Liver (tissue), 9 donors: ENCODE measurements around the gene TPRA1. TPM values are rescaled to one million over a fixed set of nuclear protein-coding genes. Genes with fewer than 3 reads are reported as not detected.

Experiments
- DNase-seq: peaks from one replicate; pipeline ENCODE4 v3.0.0-alpha.2; 2017; ENCODE audit warnings: low spot score
- H3K27ac ChIP-seq, 2 donors: one replicate each; pipeline ENCODE4 v1.7.0; 2013; ENCODE audit warnings: inconsistent platforms in 2 of 2, low read length in 2 of 2, control low read depth in 1 of 2, low read depth in 1 of 2, mild to moderate bottlenecking in 1 of 2
- H3K27me3 ChIP-seq, 4 donors: one replicate each; pipeline versions ENCODE4 v1.6.1 to v1.7.0; 2013; ENCODE audit warnings: low read length in 3 of 4, inconsistent platforms in 1 of 4, mild to moderate bottlenecking in 1 of 4, moderate library complexity in 1 of 4; ENCODE audit not compliant: control insufficient read depth in 4 of 4, insufficient read depth in 4 of 4
- H3K36me3 ChIP-seq, 4 donors: one replicate each; pipeline versions ENCODE4 v1.6.1 to v1.7.0; 2013; ENCODE audit warnings: low read length in 3 of 4, mild to moderate bottlenecking in 3 of 4, low read depth in 1 of 4, moderate library complexity in 1 of 4; ENCODE audit not compliant: control insufficient read depth in 4 of 4, insufficient read depth in 3 of 4
- H3K4me1 ChIP-seq, 4 donors: one replicate each; pipeline versions ENCODE4 v1.6.1 to v1.7.0; 2013; ENCODE audit warnings: low read length in 3 of 4, mild to moderate bottlenecking in 3 of 4, moderate library complexity in 1 of 4; ENCODE audit not compliant: control insufficient read depth in 4 of 4, insufficient read depth in 4 of 4
- H3K4me3 ChIP-seq, 3 donors: one replicate each; pipeline versions ENCODE4 v1.6.1 to v1.7.0; 2013; ENCODE audit warnings: low read length in 3 of 3, control low read depth in 1 of 3, low read depth in 1 of 3, mild to moderate bottlenecking in 1 of 3
- H3K9ac ChIP-seq, 2 donors: one replicate each; pipeline ENCODE4 v1.7.0; 2013; ENCODE audit warnings: low read length in 2 of 2, mild to moderate bottlenecking in 2 of 2, moderate library complexity in 2 of 2, control low read depth in 1 of 2, low read depth in 1 of 2
- H3K9me3 ChIP-seq, 4 donors: one replicate each; pipeline versions ENCODE4 v1.6.1 to v1.7.0; 2013; ENCODE audit warnings: low read length in 3 of 4; ENCODE audit not compliant: control insufficient read depth in 4 of 4
- EGR1 ChIP-seq, 2 donors: IDR thresholded peaks; 2 replicates each; pipeline ENCODE4 v1.6.1; 2016 to 2018; ENCODE audit warnings: antibody characterized with exemption in 2 of 2, low read depth in 2 of 2
- FOXA1 ChIP-seq: IDR thresholded peaks from 2 replicates; pipeline ENCODE4 v1.6.1; 2016; ENCODE audit warnings: antibody characterized with exemption
- FOXA2 ChIP-seq: IDR thresholded peaks from 2 replicates; pipeline ENCODE4 v1.6.1; 2016; ENCODE audit warnings: antibody characterized with exemption
- GABPA ChIP-seq, 2 donors: IDR thresholded peaks in 1 of 2; conservative IDR thresholded peaks in 1 of 2; 2 replicates each; pipeline ENCODE4 v1.6.1; 2016; ENCODE audit warnings: antibody characterized with exemption in 2 of 2, mild to moderate bottlenecking in 1 of 2, moderate library complexity in 1 of 2
- HNF4A ChIP-seq, 2 donors: conservative IDR thresholded peaks; 2 replicates each; pipeline ENCODE4 v1.6.1; 2016; ENCODE audit warnings: antibody characterized with exemption in 2 of 2, mild to moderate bottlenecking in 2 of 2
- HNF4G ChIP-seq: IDR thresholded peaks from 2 replicates; pipeline ENCODE4 v1.6.1; 2016; ENCODE audit warnings: antibody characterized with exemption
- JUND ChIP-seq, 2 donors: IDR thresholded peaks; 2 replicates each; pipeline ENCODE4 v1.6.1; 2016; ENCODE audit warnings: antibody characterized with exemption in 2 of 2
- NR2F2 ChIP-seq: IDR thresholded peaks from 2 replicates; pipeline ENCODE4 v1.6.1; 2016; ENCODE audit warnings: antibody characterized with exemption
- RAD21 ChIP-seq, 2 donors: IDR thresholded peaks; 2 replicates each; pipeline ENCODE4 v1.6.1; 2016; ENCODE audit warnings: antibody characterized with exemption in 2 of 2, mild to moderate bottlenecking in 2 of 2
- RXRA ChIP-seq, 2 donors: IDR thresholded peaks; 2 replicates each; pipeline ENCODE4 v1.6.1; 2017 to 2018; ENCODE audit warnings: antibody characterized with exemption in 2 of 2, mild to moderate bottlenecking in 1 of 2
- SP1 ChIP-seq: IDR thresholded peaks from 2 replicates; pipeline ENCODE4 v1.6.1; 2018; ENCODE audit warnings: antibody characterized with exemption, mild to moderate bottlenecking
- TAF1 ChIP-seq: conservative IDR thresholded peaks from 2 replicates; pipeline ENCODE4 v1.6.1; 2016; ENCODE audit warnings: antibody characterized with exemption, mild to moderate bottlenecking
- YY1 ChIP-seq: IDR thresholded peaks from 2 replicates; pipeline ENCODE4 v1.6.1; 2016; ENCODE audit warnings: antibody characterized with exemption, mild to moderate bottlenecking
- WGBS: extraction: QIAGEN DNeasy Blood & Tissue Kit; methylation state at CpG from one replicate; pipeline ENCODE4 v1.1.7; 2013; 5-methylcytosine and 5-hydroxymethylcytosine counted together
- polyA plus RNA-seq, 2 donors: library from polyadenylated mRNA; stranded (reverse) in 1 of 2; unstranded in 1 of 2; fragments of 200-250 nt in 1 of 2; fragments of >200 nt in 1 of 2; fragmentation: Nextera tagmentation in 1 of 2; extraction: Ambion mirVana in 1 of 2; gene quantifications; one replicate each; pipeline versions ENCODE4 v1.2.1 to v1.2.3, GENCODE V29; 2013 to 2015
- total RNA-seq, 2 donors: library from RNA; depleted of rRNA; stranded (reverse); fragments of >200 nt; gene quantifications; one replicate each; pipeline ENCODE4 v1.2.3, GENCODE V29; 2014
- TF ChIP-seq, protein P1 (sequence below): fragments of 150-350 bp; IDR thresholded peaks from 2 replicates; pipeline ENCODE4 v1.5.1; 2017; ENCODE audit warnings: improper control_type of control experiment, low read depth, low read length; ENCODE audit not compliant: missing input control
- TF ChIP-seq, protein P2 (sequence below): IDR thresholded peaks from 2 replicates; pipeline ENCODE4 v1.6.1; 2016; ENCODE audit warnings: antibody characterized with exemption
- TF ChIP-seq, protein P3 (sequence below): IDR thresholded peaks from 2 replicates; pipeline ENCODE4 v1.6.1; 2016; ENCODE audit warnings: antibody characterized with exemption
- TF ChIP-seq, protein P4 (sequence below): IDR thresholded peaks from 2 replicates; pipeline ENCODE4 v1.6.1; 2016; ENCODE audit warnings: antibody characterized with exemption
- TF ChIP-seq, protein P5 (sequence below): IDR thresholded peaks from 2 replicates; pipeline ENCODE4 v1.6.1; 2016; ENCODE audit warnings: antibody characterized with exemption, mild to moderate bottlenecking
- donor health status: healthy.
- donor health status: healthy.
- donor health status: healthy.
- donor health status: healthy.
- donor health status: healthy.

Gene TPRA1
- total and polyA plus RNA-seq, 4 donors: 17.3 to 27.1 (median 21.3) TPM

DNA sequence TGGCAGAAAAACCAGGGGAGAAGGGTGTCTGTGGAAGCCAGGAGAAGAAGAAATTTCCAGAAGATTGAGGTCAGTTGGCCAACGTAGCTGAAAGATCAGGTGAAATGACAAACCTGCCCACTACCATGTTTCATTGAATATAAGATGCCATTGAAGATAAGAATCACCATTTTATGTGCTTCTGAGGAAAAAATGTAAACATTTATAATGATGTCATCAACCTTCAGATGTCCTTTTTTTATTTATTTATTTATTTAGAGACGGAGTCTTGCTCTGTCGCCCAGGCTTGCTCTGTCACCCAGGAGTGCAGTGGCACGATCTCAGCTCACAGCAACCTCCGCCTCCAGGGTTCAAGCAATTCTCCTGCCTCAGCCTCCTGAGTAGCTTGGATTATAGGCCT, 33.5 kb upstream of the TPRA1 start:
- Histone ChIP-seq H3K4me1 (peaks cover 0 to 4% (median 0%) of the 10 kb centered on the region in 4 donors), H3K9me3 (no peaks in the 10 kb centered on the region), H3K36me3 (peaks cover 0 to 8% (median 4%) of the 10 kb centered on the region in 4 donors), H3K4me3 (no peak overlapping the region), H3K27me3 (no peaks in the 10 kb centered on the region), H3K9ac (no peak overlapping the region), H3K27ac (no peak overlapping the region)
- no peak for DNase-seq
- no peak for TF ChIP-seq SP1
- no peak for TF ChIP-seq GABPA (IDR thresholded peaks at IDR 0.05 in 1 of 2, conservative IDR thresholded peaks at IDR 0.05 in 1 of 2)
- TF ChIP-seq, protein P1, sequence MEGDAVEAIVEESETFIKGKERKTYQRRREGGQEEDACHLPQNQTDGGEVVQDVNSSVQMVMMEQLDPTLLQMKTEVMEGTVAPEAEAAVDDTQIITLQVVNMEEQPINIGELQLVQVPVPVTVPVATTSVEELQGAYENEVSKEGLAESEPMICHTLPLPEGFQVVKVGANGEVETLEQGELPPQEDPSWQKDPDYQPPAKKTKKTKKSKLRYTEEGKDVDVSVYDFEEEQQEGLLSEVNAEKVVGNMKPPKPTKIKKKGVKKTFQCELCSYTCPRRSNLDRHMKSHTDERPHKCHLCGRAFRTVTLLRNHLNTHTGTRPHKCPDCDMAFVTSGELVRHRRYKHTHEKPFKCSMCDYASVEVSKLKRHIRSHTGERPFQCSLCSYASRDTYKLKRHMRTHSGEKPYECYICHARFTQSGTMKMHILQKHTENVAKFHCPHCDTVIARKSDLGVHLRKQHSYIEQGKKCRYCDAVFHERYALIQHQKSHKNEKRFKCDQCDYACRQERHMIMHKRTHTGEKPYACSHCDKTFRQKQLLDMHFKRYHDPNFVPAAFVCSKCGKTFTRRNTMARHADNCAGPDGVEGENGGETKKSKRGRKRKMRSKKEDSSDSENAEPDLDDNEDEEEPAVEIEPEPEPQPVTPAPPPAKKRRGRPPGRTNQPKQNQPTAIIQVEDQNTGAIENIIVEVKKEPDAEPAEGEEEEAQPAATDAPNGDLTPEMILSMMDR: no peak
- TF ChIP-seq, protein P2, sequence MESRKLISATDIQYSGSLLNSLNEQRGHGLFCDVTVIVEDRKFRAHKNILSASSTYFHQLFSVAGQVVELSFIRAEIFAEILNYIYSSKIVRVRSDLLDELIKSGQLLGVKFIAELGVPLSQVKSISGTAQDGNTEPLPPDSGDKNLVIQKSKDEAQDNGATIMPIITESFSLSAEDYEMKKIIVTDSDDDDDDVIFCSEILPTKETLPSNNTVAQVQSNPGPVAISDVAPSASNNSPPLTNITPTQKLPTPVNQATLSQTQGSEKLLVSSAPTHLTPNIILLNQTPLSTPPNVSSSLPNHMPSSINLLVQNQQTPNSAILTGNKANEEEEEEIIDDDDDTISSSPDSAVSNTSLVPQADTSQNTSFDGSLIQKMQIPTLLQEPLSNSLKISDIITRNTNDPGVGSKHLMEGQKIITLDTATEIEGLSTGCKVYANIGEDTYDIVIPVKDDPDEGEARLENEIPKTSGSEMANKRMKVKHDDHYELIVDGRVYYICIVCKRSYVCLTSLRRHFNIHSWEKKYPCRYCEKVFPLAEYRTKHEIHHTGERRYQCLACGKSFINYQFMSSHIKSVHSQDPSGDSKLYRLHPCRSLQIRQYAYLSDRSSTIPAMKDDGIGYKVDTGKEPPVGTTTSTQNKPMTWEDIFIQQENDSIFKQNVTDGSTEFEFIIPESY: no peak
- no peak for TF ChIP-seq FOXA1
- TF ChIP-seq RXRA (IDR thresholded peaks at IDR 0.05): no peak
- no peak for TF ChIP-seq TAF1
- no peak for TF ChIP-seq FOXA2
- TF ChIP-seq, protein P3, sequence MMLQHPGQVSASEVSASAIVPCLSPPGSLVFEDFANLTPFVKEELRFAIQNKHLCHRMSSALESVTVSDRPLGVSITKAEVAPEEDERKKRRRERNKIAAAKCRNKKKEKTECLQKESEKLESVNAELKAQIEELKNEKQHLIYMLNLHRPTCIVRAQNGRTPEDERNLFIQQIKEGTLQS: no peak
- TF ChIP-seq NR2F2: no peak
- TF ChIP-seq JUND (IDR thresholded peaks at IDR 0.05): no peak
- no peak for TF ChIP-seq HNF4G
- TF ChIP-seq YY1: no peak
- no peak for TF ChIP-seq EGR1 (IDR thresholded peaks at IDR 0.05; ENCODE audit: low read depth in 2 of 2)
- TF ChIP-seq HNF4A (conservative IDR thresholded peaks at IDR 0.05): no peak
- TF ChIP-seq RAD21 (IDR thresholded peaks at IDR 0.05): no peak
- TF ChIP-seq, protein P4, sequence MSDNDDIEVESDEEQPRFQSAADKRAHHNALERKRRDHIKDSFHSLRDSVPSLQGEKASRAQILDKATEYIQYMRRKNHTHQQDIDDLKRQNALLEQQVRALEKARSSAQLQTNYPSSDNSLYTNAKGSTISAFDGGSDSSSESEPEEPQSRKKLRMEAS: no peak
- TF ChIP-seq, protein P5, sequence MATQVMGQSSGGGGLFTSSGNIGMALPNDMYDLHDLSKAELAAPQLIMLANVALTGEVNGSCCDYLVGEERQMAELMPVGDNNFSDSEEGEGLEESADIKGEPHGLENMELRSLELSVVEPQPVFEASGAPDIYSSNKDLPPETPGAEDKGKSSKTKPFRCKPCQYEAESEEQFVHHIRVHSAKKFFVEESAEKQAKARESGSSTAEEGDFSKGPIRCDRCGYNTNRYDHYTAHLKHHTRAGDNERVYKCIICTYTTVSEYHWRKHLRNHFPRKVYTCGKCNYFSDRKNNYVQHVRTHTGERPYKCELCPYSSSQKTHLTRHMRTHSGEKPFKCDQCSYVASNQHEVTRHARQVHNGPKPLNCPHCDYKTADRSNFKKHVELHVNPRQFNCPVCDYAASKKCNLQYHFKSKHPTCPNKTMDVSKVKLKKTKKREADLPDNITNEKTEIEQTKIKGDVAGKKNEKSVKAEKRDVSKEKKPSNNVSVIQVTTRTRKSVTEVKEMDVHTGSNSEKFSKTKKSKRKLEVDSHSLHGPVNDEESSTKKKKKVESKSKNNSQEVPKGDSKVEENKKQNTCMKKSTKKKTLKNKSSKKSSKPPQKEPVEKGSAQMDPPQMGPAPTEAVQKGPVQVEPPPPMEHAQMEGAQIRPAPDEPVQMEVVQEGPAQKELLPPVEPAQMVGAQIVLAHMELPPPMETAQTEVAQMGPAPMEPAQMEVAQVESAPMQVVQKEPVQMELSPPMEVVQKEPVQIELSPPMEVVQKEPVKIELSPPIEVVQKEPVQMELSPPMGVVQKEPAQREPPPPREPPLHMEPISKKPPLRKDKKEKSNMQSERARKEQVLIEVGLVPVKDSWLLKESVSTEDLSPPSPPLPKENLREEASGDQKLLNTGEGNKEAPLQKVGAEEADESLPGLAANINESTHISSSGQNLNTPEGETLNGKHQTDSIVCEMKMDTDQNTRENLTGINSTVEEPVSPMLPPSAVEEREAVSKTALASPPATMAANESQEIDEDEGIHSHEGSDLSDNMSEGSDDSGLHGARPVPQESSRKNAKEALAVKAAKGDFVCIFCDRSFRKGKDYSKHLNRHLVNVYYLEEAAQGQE: no peak
- WGBS: 95% methylated on average over 5 of the region's 5 CpGs
